ENCODE results near the gene RAB4A.

DNA sequence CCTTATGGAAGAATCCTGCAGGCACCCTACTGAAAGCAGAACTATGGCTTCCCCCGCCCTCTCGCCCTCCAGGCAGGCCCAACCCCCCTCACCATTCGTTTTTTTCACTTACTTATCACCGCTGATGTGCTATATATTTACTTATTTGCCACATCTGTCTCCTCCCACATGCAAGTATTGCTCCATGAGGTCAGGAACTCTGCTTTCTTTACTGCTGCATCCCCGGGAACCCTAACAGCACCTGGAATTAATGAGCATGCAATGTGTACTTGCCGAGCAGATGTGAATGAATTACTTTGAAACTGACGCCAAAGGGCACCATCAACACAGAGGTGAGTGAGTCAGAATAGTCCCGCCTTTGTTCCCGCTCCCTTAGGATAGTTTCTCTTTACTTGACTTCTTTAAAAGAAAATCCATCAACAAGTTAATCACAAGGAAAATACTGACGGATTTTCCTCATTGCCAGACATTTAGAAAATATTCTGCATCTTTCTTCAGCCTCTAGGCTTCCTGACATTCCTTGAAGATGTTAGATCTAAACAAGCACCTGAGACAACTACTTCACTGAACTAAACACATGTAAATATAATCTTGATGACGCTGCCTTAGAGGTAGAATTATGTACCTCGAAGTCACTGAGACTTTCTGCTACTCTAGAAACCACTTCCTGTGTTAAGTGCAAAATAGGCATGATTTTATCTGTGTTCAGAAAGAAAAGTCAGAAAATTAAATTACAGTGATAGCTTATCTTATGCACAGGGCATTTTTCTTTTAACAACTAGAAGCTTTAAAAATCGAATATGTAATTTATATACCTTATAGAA lies 17.5 kb upstream of the RAB4A start:
- TF ChIP-seq POLR2AphosphoS5 (IDR thresholded peaks at IDR 0.05) (no peak), POLR2A (IDR thresholded peaks at IDR 0.05) (no peak)
- TF ChIP-seq, protein P1, sequence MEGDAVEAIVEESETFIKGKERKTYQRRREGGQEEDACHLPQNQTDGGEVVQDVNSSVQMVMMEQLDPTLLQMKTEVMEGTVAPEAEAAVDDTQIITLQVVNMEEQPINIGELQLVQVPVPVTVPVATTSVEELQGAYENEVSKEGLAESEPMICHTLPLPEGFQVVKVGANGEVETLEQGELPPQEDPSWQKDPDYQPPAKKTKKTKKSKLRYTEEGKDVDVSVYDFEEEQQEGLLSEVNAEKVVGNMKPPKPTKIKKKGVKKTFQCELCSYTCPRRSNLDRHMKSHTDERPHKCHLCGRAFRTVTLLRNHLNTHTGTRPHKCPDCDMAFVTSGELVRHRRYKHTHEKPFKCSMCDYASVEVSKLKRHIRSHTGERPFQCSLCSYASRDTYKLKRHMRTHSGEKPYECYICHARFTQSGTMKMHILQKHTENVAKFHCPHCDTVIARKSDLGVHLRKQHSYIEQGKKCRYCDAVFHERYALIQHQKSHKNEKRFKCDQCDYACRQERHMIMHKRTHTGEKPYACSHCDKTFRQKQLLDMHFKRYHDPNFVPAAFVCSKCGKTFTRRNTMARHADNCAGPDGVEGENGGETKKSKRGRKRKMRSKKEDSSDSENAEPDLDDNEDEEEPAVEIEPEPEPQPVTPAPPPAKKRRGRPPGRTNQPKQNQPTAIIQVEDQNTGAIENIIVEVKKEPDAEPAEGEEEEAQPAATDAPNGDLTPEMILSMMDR (IDR thresholded peaks at IDR 0.05) = no peak

All from upper lobe of left lung (tissue), 4 donors.